Measurements from ENCODE around the gene SHPK. TPM values are rescaled to one million over a fixed set of nuclear protein-coding genes. Genes with fewer than 3 reads are reported as not detected.

Gene SHPK
- total RNA-seq, 1 donor = 8.3 TPM

DNA sequence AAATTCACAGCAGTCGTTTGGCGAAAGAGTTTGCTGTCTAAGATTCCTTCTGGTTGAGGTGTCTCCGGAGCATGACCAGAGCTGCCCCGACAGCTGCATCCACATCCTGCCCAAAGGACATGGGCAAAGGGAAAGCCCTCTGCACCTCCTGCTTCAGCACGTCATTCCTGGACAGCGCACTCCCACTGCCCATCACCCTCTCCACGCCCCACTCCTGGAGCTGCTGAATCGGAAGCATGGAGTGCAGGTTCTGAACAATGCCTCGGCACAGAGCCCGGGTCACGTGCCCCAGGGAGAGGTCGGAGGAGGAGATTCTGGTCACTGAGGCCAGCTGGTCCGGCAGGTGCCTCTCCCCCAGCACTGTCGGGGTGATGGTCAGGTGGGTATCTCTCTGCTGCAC lies 25.5 kb downstream of the SHPK start:
- Histone ChIP-seq H3K79me2 (ENCODE audit: insufficient read depth, low read length) (no peaks in the 10 kb centered on the region), H3K4me2 (ENCODE audit: insufficient read depth, low read length) (no peak overlapping the region)
- no peak for DNase-seq (ENCODE audit: insufficient read length, low spot score, missing footprints)

DNA sequence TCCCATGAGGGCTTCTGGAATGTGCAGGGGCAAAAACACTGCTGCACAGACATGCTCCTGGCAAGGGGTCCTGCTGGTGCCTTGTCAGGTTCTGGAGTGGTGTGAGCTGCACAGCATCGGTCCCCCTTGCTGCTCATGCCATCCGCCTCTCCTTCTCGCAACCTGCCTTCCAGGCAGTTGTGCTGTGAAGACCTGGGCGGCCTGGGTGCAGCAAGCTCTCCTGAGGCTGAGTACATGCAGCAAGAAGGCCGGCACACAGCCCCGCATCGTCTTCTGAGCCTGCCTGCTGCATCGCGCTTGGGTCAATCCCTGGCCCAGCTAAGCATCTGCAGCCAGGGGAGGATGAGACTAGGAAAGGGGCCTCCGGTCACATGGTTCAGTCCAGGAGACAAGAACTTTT lies 26.4 kb downstream of the SHPK start:
- Histone ChIP-seq H3K9me3 (ENCODE audit: low read depth, low read length) (no peaks in the 10 kb centered on the region), H3K27me3 (ENCODE audit: insufficient read depth, low read length) (no peaks in the 10 kb centered on the region), H3K4me2 (ENCODE audit: insufficient read depth, low read length) (no peak overlapping the region), H3K79me2 (ENCODE audit: insufficient read depth, low read length) (no peaks in the 10 kb centered on the region), H4K20me1 (ENCODE audit: insufficient read depth, low read length) (no peaks in the 10 kb centered on the region), H3K4me1 (ENCODE audit: insufficient read depth, low read length) (no peaks in the 10 kb centered on the region), H3K36me3 (ENCODE audit: insufficient read depth, low read length) (peaks cover 25% of the 10 kb centered on the region), H2AFZ (ENCODE audit: low read length) (no peak overlapping the region), H3K4me3 (ENCODE audit: insufficient read depth, low read length) (no peak overlapping the region), H3K27ac (ENCODE audit: low read depth, low read length) (no peak overlapping the region)
- DNase-seq (ENCODE audit: insufficient read length, low spot score, missing footprints) = no peak
- TF ChIP-seq, protein P1, sequence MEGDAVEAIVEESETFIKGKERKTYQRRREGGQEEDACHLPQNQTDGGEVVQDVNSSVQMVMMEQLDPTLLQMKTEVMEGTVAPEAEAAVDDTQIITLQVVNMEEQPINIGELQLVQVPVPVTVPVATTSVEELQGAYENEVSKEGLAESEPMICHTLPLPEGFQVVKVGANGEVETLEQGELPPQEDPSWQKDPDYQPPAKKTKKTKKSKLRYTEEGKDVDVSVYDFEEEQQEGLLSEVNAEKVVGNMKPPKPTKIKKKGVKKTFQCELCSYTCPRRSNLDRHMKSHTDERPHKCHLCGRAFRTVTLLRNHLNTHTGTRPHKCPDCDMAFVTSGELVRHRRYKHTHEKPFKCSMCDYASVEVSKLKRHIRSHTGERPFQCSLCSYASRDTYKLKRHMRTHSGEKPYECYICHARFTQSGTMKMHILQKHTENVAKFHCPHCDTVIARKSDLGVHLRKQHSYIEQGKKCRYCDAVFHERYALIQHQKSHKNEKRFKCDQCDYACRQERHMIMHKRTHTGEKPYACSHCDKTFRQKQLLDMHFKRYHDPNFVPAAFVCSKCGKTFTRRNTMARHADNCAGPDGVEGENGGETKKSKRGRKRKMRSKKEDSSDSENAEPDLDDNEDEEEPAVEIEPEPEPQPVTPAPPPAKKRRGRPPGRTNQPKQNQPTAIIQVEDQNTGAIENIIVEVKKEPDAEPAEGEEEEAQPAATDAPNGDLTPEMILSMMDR (IDR thresholded peaks at IDR 0.05; ENCODE audit: extremely low read depth, low read depth, low read length) = no peak

More for the DNA sequence above, 25.5 kb downstream of the SHPK start:
- Histone ChIP-seq H3K4me1 (ENCODE audit: insufficient read depth, low read length) (no peaks in the 10 kb centered on the region), H4K20me1 (ENCODE audit: insufficient read depth, low read length) (no peaks in the 10 kb centered on the region), H3K27ac (ENCODE audit: low read depth, low read length) (no peak overlapping the region), H3K4me3 (ENCODE audit: insufficient read depth, low read length) (no peak overlapping the region), H3K27me3 (ENCODE audit: insufficient read depth, low read length) (no peaks in the 10 kb centered on the region), H3K9me3 (ENCODE audit: low read depth, low read length) (no peaks in the 10 kb centered on the region), H3K36me3 (ENCODE audit: insufficient read depth, low read length) (peaks cover 32% of the 10 kb centered on the region), H2AFZ (ENCODE audit: low read length) (no peak overlapping the region)
- TF ChIP-seq, protein P1 (IDR thresholded peaks at IDR 0.05; ENCODE audit: extremely low read depth, low read depth, low read length) = no peak

DNA sequence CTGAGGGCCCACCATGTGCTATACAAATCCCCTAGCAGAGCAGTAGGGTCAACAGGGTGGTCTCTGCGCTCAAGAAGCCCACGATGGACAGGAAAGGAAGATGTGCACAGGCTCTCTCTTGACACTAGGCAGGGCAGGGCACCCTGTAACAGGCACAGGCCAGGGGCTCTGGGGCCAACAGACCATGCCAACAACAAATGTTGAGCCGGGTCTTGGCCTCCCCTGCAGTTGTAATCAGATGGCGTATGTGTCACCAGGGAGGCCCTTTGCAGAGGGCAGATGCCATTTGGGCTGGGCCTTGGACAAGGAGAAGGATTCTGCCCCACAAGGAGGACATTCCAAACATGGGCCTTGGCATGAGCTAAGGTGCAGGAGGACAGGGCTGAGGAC lies 32.2 kb downstream of the SHPK start:
- Histone ChIP-seq H3K36me3 (ENCODE audit: insufficient read depth, low read length) (peaks cover 8% of the 10 kb centered on the region), H3K27ac (ENCODE audit: low read depth, low read length) (no peak overlapping the region), H3K4me3 (ENCODE audit: insufficient read depth, low read length) (no peak overlapping the region), H3K79me2 (ENCODE audit: insufficient read depth, low read length) (no peaks in the 10 kb centered on the region), H3K4me1 (ENCODE audit: insufficient read depth, low read length) (peaks cover 4% of the 10 kb centered on the region), H3K4me2 (ENCODE audit: insufficient read depth, low read length) (no peak overlapping the region), H2AFZ (ENCODE audit: low read length) (no peak overlapping the region), H3K9me3 (ENCODE audit: low read depth, low read length) (no peaks in the 10 kb centered on the region), H4K20me1 (ENCODE audit: insufficient read depth, low read length) (peaks cover 3% of the 10 kb centered on the region), H3K27me3 (ENCODE audit: insufficient read depth, low read length) (no peaks in the 10 kb centered on the region)
- peak; percentile 54 for DNase-seq (ENCODE audit: insufficient read length, low spot score, missing footprints)
- TF ChIP-seq, protein P1 (IDR thresholded peaks at IDR 0.05; ENCODE audit: extremely low read depth, low read depth, low read length) = no peak

DNA sequence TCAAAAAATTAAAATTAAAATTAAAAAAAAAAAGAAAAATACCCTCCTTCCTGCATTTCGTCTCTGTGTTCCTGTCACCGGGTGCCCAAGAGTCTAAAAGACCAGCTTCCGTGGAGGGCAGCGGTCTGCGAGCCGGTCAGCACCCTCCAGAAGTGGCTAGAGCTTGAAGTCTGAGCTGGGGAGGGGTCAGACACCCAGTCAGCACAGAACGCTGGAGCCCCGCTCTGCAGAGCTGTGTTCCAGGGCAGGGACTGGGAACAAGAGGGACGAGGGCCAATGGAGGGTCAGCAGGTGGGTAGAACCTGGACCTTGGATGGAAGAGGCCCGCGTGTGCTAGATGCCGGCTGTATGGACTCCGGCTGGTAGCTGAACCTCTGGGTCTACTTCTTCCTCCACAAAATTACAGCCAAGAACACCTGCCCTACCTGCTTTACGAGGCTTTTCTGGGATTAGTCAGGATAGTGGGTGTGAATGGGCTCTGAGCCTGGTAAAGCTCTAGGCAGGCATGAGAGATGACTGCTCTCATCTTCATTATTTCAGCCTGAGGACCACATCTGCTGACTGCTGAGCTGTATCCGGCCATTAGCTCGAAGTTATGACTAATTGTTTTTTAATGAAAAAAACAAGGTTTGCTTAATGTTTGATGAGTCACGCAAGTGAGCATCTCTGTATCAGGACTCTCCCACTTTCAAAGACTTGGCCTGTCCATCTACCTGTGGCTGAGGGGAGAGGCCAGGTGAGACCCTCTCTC lies 32.8 kb downstream of the SHPK start:
- H3K27ac ChIP-seq (ENCODE audit: low read depth, low read length) = no peak overlapping the region
- H3K4me2 ChIP-seq (ENCODE audit: insufficient read depth, low read length) = no peak overlapping the region
- H3K27me3 ChIP-seq (ENCODE audit: insufficient read depth, low read length) = no peaks in the 10 kb centered on the region
- TF ChIP-seq, protein P1 (IDR thresholded peaks at IDR 0.05; ENCODE audit: extremely low read depth, low read depth, low read length) = no peak
- H3K4me1 ChIP-seq (ENCODE audit: insufficient read depth, low read length) = peaks cover 4% of the 10 kb centered on the region
- H3K36me3 ChIP-seq (ENCODE audit: insufficient read depth, low read length) = peaks cover 5% of the 10 kb centered on the region
- H3K9me3 ChIP-seq (ENCODE audit: low read depth, low read length) = no peaks in the 10 kb centered on the region
- peaks cover 3% of the 10 kb centered on the region for H4K20me1 ChIP-seq (ENCODE audit: insufficient read depth, low read length)
- DNase-seq (ENCODE audit: insufficient read length, low spot score, missing footprints) = peak; percentile 89
- H3K4me3 ChIP-seq (ENCODE audit: insufficient read depth, low read length) = no peak overlapping the region
- H3K79me2 ChIP-seq (ENCODE audit: insufficient read depth, low read length) = no peaks in the 10 kb centered on the region
- H2AFZ ChIP-seq (ENCODE audit: low read length) = no peak overlapping the region
